H4 (cell line): ENCODE data around the gene DHRS1. TPM values are rescaled to one million over a fixed set of nuclear protein-coding genes. Genes with fewer than 3 reads are reported as not detected.
"Not testable (repeated sequence)": the region's sequence is repeated elsewhere in the genome, so short reads cannot be mapped to it uniquely, and the experiment has no call there.

Source experiments
- DNase-seq: peaks from one replicate; pipeline ENCODE4 v3.0.0-alpha.2; 2015; ENCODE audit warnings: low spot score
- total RNA-seq: library from RNA; depleted of rRNA; stranded (reverse); fragments of >200 nt; shearing (Covaris generic); gene quantifications from 2 replicates; pipeline ENCODE4 v1.2.3, GENCODE V29; 2014; rRNA removed

DHRS1 gene
- total RNA-seq, 1 experiment from 2014 or later, result 5.8 TPM

DNA sequence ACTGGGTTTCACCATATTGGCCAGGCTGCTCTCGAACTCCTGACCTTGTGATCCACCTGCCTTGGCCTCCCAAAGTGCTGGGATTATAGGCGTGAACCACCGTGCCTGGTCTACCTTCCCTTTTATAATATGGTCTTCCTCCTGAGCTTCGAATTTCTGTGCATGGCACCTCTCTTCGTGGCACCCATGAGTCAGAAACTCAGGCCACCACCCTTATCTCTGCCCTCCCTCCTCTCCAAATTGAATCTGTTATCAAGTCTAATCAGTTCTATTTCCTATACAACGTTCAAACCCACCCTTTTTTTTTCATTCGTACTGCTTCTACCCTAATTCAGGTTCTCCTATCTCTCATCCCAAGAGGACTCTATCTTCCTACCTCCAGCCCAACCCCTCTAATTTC lies 52.2 kb downstream of the DHRS1 start:
- no peak for DNase-seq

DNA sequence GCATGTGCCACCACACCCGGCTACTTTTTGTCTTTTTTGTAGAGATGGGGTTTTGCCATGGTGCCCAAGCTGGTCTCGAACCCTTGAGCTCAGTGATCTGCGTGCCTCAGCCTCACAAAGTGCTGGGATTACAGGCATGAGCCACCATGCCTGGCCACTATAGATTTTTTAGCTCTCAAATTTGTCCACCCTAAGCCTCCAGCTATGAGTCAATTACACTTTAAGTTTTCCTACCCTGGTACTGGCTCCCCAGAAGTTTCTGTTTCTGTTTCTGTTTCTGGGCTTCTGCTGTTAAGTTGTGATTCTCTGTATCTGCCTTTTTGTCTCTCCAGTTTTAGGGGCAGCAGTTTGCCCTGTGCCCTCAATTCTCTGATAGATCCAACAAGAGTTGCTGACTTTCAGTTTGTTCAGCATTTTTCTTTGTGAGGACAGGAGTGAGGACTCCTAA lies 52.8 kb downstream of the DHRS1 start:
- no peak for DNase-seq

DNA sequence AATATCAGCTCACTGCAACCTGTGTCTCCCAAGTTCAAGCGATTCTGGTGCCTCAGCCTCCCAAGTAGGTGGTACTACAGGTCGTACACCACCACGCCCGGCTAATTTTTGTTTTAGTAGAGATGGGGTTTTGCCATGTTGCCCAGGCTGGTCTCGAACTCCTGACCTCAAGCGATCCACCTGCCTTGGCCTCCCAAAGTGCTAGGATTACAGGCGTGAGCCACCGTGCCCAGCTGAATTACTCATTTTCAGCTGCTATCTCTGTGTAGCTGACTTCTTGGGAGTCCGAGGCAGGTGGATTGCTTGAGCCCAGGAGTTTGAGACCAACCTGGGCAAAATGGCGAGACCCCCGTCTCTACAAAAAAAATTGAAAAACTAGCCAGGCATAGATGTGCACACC lies 54.2 kb downstream of the DHRS1 start:
- DNase-seq, result not testable (repeated sequence)

DNA sequence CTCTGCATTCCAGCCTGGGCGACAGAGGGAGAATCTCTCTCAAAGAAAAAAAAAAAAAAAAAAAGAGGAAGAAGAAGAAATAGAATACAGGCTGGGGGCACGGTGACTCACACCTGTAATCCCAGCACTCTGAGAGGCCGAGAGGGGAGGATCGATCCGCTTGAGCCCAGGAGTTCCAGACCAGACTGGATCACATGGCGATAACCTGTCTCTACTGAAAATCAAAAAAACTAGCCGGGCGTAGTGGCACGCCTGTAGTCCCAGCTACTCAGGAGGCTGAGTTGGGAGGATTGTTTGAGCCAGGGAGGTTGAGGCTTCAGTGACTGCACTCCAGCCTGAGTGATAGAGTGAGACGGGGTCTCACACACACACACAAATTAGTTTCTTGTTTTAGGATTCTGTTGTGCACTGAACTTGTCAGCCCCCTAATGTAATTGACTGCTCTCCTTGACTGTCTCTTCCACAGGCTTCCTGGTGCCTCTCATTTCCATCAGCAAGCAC lies 56.2 kb downstream of the DHRS1 start:
- no peak for DNase-seq

DNA sequence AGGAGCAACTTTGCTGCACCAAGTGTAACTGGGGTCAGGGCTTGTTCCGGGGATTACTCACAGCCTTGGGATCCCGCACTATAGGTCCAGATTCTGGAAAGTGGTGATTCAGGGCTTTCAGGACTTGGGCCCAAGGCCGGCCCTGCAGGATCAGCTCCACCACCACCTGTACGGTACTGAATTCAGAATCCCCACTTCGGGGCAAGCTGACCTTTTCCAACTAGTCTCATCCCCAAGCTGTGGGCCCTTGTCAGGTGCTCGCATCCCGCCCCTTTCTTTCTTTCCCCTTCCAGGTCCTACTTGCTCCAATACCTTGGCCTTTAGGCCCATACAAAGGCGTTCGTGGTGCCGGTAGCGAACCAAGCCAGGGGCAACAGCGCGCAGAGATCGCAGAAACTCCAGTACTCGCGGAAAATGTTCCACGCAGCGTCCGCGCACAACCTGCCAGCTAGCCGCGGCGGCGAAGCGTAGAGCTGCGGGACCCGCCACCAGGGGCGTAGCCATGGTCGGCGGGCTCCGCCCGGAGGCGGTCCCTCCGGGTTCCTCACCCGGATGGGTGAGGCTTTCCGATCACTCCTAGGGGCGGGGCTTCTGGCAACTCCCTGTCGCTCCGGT lies 57.6 kb downstream of the DHRS1 start:
- peak; percentile 78 for DNase-seq

Other genes starting within 250 kb of the DHRS1 start
- gene CARMIL3, start 247.8 kb downstream of the DHRS1 start, total RNA-seq, result 0.14 TPM in 1 of 2 replicates, not detected in the other
- not detected in 2 replicates for gene CPNE6, start 228.2 kb downstream of the DHRS1 start, total RNA-seq
- gene PCK2, start 205.5 kb downstream of the DHRS1 start, total RNA-seq, result 14.3 and 16.0 TPM in 2 replicates
- 53.4 and 78.4 TPM in 2 replicates for gene DCAF11, start 185.0 kb downstream of the DHRS1 start, total RNA-seq
- 1.0 and 1.6 TPM in 2 replicates for gene NRL, start 184.8 kb downstream of the DHRS1 start, total RNA-seq
- not detected in 2 replicates for gene FITM1, start 169.1 kb downstream of the DHRS1 start, total RNA-seq
- 584 and 638 TPM in 2 replicates for gene PSME1, start 163.6 kb downstream of the DHRS1 start, total RNA-seq
- gene EMC9, start 158.2 kb downstream of the DHRS1 start, total RNA-seq, result 26.7 and 38.1 TPM in 2 replicates
- gene PSME2, start 153.2 kb downstream of the DHRS1 start, total RNA-seq, result 346 and 383 TPM in 2 replicates
- 44.3 and 107 TPM in 2 replicates for gene RNF31, start 152.3 kb downstream of the DHRS1 start, total RNA-seq
- gene IRF9, start 138.5 kb downstream of the DHRS1 start, total RNA-seq, result 75.0 and 84.3 TPM in 2 replicates
- gene REC8, start 127.7 kb downstream of the DHRS1 start, total RNA-seq, result 0.14 and 0.54 TPM in 2 replicates
- 42.7 and 49.3 TPM in 2 replicates for gene IPO4, start 111.0 kb downstream of the DHRS1 start, total RNA-seq
- gene TM9SF1, start 104.3 kb downstream of the DHRS1 start, total RNA-seq, result 96.0 and 96.4 TPM in 2 replicates
- gene TSSK4, start 94.1 kb downstream of the DHRS1 start, total RNA-seq, result not detected in 2 replicates
- 61.1 and 66.9 TPM in 2 replicates for gene CHMP4A, start 86.3 kb downstream of the DHRS1 start, total RNA-seq
- gene MDP1, start 83.7 kb downstream of the DHRS1 start, total RNA-seq, result 35.6 and 36.7 TPM in 2 replicates
- gene NEDD8, start 67.4 kb downstream of the DHRS1 start, total RNA-seq, result 314 and 338 TPM in 2 replicates
- 78.4 and 98.2 TPM in 2 replicates for gene GMPR2, start 66.9 kb downstream of the DHRS1 start, total RNA-seq
- gene TINF2, start 57.2 kb downstream of the DHRS1 start, total RNA-seq, result 52.2 and 52.3 TPM in 2 replicates
- 0.12 and 0.74 TPM in 2 replicates for gene TGM1, start 36.6 kb downstream of the DHRS1 start, total RNA-seq
- gene RABGGTA, start 28.2 kb downstream of the DHRS1 start, total RNA-seq, result 15.1 and 18.9 TPM in 2 replicates
- 5.7 and 6.3 TPM in 2 replicates for gene NOP9, start 70 bp upstream of the DHRS1 start, total RNA-seq
- not detected in 2 replicates for gene CIDEB, start 8.2 kb upstream of the DHRS1 start, total RNA-seq
- gene LTB4R2, start 10.4 kb upstream of the DHRS1 start, total RNA-seq, result 0.33 and 0.45 TPM in 2 replicates
- 0.39 and 0.41 TPM in 2 replicates for gene LTB4R, start 11.7 kb upstream of the DHRS1 start, total RNA-seq
- gene ADCY4, start 35.3 kb upstream of the DHRS1 start, total RNA-seq, result not detected in 2 replicates
- not detected in 2 replicates for gene RIPK3, start 40.2 kb upstream of the DHRS1 start, total RNA-seq
- gene NFATC4, start 68.4 kb upstream of the DHRS1 start, total RNA-seq, result 7.1 and 9.5 TPM in 2 replicates
- 0.14 and 0.21 TPM in 2 replicates for gene NYNRIN, start 99.2 kb upstream of the DHRS1 start, total RNA-seq
- gene CBLN3, start 129.9 kb upstream of the DHRS1 start, total RNA-seq, result 0.08 and 0.29 TPM in 2 replicates
- 12.8 and 15.0 TPM in 2 replicates for gene KHNYN, start 130.2 kb upstream of the DHRS1 start, total RNA-seq
- 8.6 and 11.3 TPM in 2 replicates for gene SDR39U1, start 143.0 kb upstream of the DHRS1 start, total RNA-seq
- gene CMA1, start 208.5 kb upstream of the DHRS1 start, total RNA-seq, result not detected in 2 replicates